ENCODE measurements around the gene LRCH3. TPM values are rescaled to one million over a fixed set of nuclear protein-coding genes. Genes with fewer than 3 reads are reported as not detected.

The LRCH3 gene
- total and polyA plus RNA-seq, 9 of the 15 experiments (the other 6 are each of a cell fraction or from before 2014, with no cell fraction given) = 4.6 to 75.3 (median 30.3) TPM

- TF ChIP-seq PBX2 (CRISPR knock-in tag; IDR thresholded peaks at IDR 0.05; ENCODE audit: low read depth) = no peak
- TF ChIP-seq PBX2 (tag; conservative IDR thresholded peaks at IDR 0.05; ENCODE audit: low read depth) = peak; percentile 76
- TF ChIP-seq HOXB6 (CRISPR knock-in tag; IDR thresholded peaks at IDR 0.05; ENCODE audit: borderline replicate concordance) = no peak
- no peak for TF ChIP-seq ZNF764 (CRISPR knock-in tag; IDR thresholded peaks at IDR 0.05; ENCODE audit: low read depth)
- no peak for TF ChIP-seq ZNF347 (CRISPR knock-in tag; IDR thresholded peaks at IDR 0.05; ENCODE audit: low read depth)
- TF ChIP-seq TEAD4 (IDR thresholded peaks at IDR 0.05; ENCODE audit: low read length) = peak; percentile 30; the same call in 1 of the 2 replicates
- TF ChIP-seq TEAD4 (CRISPR knock-in tag; IDR thresholded peaks at IDR 0.05; ENCODE audit: borderline replicate concordance) = no peak
- TF ChIP-seq REST (IDR thresholded peaks at IDR 0.05; ENCODE audit: borderline replicate concordance) = peak; percentile 69
- no peak for TF ChIP-seq REST (CRISPR knock-in tag; IDR thresholded peaks at IDR 0.05; ENCODE audit: low read depth)
- TF ChIP-seq MEIS2 (IDR thresholded peaks at IDR 0.05; ENCODE audit: partially characterized antibody) = peak; percentile 92
- no peak for TF ChIP-seq MTF1 (CRISPR knock-in tag; IDR thresholded peaks at IDR 0.05; ENCODE audit: borderline replicate concordance)
- no peak for TF ChIP-seq ZNF311 (CRISPR knock-in tag; IDR thresholded peaks at IDR 0.05)
- peak; percentile 29; the same call in 1 of the 2 replicates for TF ChIP-seq PKNOX1 (IDR thresholded peaks at IDR 0.05)
These were observed 7.8 kb downstream of the LRCH3 start (continued) for GRCh38 chr3:197798863-197799262.
